ENCODE data around the gene IFNA6.
A peak's percentile ranks its signal among the peaks of the same experiment; 100 is the strongest.

Gene IFNA6

DNA sequence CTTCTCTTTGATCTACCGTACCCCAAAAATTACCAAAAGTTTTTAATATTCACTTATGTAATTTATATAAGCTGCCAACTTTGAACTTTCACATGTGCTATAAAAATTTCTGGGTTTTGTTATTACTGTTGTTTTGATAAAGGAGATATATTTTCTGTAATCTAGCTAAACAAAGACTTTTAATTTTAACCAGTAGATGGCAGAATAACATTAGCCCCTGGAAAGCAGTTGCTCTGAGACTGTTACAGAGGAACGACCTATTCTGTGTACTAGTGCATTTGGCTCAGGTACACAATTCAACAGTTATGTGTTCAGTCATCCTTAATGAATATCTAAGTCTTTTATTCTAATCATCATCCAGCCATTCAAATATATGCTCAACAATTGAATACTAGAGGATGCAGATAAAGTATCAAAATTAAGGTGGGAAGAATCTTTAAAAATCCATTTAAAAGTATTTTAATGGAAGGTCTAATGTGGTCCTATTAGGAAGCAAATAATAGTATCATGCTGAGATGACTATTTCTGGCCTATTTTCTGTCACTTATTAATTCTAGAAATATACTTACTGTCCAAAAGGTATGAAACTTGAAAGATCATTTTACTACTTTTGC lies 24.1 kb downstream of the IFNA6 start:
- no peak for DNase-seq

DNA sequence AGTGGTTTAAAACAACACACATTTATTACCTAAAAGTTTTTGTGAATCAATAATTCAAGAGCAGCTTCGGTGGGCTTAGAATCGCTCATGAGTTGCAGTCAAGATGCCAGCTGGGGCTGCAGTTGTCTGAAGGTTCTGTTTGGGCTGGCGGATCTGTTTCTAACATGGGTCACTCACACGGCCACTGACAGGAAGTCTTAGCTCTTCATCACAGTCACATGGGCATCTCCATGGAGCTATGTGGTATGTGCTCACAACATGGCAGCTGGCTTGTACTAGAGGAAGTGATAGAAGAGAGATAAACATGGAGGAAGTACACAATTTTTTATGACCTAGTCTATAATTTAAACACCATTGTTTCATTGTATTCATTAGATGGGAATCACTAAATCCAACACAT lies 26.6 kb downstream of the IFNA6 start:
- no peak for DNase-seq

DNA sequence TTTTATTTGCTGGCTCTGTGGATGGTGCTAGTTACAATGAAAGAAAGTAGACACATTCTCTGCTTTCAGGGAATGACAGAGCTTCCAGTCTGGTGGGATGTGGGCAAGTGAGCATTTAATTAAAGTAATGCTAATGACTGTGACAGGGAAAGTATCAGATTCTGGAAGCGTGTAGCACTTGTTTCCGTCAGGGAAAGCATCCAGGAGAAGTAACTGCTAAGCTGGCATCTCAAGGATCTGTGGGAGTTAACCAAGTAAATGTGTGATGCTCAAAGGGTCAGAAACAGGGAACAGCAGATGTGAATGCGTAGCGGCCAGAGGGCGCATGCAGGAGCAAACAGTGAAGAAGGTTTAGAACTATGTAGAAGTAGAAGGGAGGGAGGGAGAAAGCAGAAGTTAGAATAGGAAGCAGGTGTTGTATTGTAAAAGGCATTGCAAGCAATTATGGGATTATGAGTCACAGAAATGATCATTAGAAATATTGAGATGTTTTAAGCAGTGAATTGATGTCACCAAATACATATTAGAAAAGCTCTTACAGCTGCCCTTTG lies 27.7 kb downstream of the IFNA6 start:
- DNase-seq = no peak

DNA sequence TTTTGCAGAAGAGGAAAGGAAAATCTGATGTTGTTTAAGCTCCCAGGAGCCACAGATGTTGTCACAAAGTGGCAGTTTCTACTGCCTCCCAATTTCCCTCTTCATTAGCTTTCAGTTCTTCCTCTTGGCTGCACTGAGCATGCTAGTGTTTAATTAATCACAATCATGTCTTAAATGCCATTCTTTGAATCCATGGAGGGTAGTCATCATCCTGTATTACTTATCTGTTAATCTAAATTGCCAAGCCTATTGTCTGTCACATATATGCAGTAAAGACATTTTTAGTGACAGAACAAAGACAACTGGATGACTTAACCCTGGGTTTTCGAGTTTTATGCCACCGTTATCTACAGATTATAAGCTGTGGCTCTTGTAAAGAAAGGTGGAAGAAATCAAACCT lies 30.2 kb downstream of the IFNA6 start:
- no peak for DNase-seq

DNA sequence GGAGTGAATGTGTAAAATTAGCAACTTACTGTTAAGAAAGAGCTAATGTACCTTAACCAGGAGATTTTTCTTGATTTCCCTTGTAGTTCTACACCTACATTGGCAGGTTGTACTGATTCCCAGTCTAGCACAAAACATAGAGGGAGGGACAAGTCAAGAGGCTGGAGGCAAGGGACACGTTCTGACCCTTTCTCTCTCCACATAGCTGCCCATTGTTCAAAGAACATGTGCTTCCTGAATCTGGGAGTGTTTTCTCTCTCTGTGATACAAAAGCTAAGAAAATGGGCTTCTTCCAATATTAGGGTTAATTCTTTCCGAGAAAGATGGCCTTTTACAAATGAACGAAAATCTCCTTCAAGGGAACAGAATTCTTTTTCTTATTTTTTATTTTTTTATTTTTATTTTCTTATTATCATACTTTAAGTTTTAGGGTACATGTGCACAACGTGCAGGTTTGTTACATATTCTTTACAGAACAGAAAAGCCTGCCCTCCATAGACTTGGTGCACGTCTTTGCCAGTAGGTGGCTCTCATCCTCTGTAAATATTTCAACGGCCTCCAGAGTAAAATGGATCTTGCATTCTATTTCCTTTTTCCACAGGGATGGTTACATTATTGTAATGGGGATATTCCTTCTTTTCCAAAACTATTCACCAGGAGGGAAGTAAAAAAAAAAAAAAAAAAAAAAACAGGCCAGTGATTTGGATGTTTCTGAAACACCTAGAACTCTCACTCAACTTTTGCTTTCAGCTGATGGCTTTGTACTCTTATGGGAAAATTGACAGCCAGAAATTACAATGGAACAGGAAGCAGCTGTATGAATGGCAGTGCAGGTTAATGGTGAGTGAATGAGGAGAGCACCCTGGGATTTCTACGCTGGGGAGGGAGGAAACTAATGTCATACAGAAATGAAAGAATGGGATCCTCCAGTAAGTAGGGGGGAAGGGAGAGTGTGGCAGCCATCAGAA lies 32.4 kb downstream of the IFNA6 start:
- peak; percentile 17 for DNase-seq

DNA sequence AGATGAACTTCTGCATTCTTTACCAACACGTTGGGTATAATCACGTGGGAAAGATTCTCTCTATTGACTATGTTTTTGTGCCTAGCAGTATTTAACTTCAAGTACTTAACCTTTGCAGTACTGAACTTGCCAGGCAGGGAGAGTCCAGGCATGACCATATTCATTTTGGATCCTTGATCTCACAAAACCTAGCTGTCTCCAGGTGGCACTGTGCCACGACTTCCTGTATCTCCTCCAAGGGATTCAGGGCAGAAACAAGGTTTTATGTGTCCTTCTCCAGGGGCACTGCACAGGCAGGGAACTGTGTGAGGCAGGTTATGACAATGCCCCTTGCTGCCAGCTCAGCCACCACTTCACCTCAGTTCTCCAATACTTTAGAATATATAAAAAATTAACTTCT lies 33.8 kb downstream of the IFNA6 start:
- no peak for DNase-seq

DNA sequence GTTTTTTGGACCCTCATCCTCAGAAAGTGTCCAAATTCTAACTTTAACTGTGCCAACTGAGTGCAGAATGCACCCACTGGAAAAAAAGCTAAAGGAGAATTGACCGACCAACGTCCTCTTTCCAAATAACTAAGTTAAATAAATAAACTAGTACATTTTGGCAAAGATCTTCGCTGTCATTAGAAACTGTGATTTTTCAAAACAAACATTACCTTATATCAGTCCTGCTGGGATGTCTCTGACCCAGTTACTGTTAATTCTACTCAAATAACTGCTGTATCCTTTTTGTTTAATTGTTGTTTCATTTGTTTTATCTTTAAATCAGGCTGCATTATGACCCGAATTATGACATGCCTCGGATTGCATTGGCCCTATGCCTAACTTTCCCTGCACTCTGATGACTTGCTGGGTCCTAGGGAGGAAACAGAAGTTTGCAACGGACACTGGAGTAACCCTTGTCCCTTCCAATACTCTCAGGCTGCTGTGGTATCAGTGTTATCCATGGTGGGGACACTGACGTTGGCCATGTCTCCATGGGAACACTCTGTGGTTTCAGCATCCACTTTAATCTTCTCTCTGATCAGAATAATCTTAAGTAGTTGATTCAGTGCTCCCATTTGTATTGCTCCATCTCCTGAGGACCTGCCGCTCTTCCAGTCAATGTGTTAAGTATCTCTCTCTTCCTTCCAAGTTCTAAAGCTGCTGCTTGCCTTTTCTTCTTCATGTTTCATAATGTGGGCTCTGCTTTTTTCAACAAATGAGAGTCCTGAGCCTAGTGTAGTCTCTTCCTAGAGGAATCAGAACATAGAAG lies 34.5 kb downstream of the IFNA6 start:
- no peak for DNase-seq

DNA sequence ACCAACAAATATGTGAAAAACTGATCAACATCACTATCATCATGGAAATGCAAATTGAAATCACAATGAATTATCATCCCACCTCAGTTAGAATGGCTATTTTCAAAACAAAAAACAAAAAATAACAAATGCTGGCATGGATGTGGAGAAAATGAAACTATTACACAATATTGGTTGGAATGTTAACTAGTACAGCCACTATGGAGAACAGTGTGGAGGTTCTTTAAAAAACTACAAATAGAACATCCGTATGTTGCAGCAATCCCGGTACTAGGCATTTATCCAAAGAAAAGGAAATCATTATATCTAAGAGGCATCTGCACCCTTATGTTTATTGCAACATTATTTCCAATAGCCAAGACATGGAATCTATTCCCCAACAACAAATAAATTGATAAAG lies 36.5 kb downstream of the IFNA6 start:
- no peak for DNase-seq

DNA sequence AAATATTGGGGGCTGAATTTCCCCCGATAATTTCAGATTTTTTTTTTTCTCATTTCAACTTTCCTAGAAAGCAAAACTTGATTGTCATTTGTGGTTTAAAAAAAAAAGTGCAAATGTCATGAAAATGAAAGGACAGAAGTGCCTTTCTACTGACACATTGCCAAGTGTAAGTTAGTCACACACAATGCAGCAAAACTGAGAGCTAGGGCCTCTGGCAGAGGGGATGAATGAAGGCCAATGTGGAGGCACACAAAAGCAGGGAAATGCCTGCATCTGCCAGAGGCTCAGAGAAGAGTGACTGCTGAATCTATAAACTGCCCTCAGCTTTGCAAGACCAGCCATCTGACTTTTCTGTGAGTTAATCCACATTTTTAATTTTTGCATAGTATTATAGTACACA lies 38.8 kb downstream of the IFNA6 start:
- no peak for DNase-seq

DNA sequence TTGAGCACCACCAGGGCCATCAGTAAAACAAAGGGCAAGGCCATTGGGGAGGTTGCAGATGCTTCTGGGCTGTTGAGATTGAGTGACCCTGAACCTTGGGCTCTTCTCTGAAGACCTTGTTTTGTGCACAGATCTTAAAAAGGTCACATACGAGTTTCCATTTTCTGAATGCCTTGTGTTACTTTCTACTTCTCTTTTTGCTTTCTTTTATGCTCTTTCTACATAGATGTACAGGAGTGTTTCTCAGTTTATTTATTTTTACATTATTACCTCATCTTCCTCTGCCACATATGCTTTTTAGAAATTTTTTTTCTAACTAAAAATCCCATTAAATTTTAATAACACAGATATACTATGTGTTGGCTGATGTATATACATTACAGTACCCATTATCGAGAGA lies 45.5 kb downstream of the IFNA6 start, which contains the start of gene IFNA5:
Gene IFNA5, minus strand, starts transcription at position 101 of the 400 bp plus-strand sequence. Its CDS starts 57 bp downstream, at position 44.
- no peak for DNase-seq
